Left ventricle myocardium inferior (tissue), 1 donor: Measurements from ENCODE around the gene HOXA2. TPM values are rescaled to one million over a fixed set of nuclear protein-coding genes. Genes with fewer than 3 reads are reported as not detected.

Experiments
- DNase-seq: peaks from one replicate; pipeline ENCODE4 v3.0.0-alpha.2; 2020
- H3K27ac ChIP-seq: fragments of 200-600 bp; replicated peaks from 2 replicates; pipeline ENCODE4 v1.8.0; 2021
- H3K27me3 ChIP-seq: fragments of 200-600 bp; 2 replicates; pipeline ENCODE4 v1.8.0; 2021; ENCODE audit warnings: low read depth
- H3K36me3 ChIP-seq: fragments of 200-600 bp; 2 replicates; pipeline ENCODE4 v1.8.0; 2021
- H3K4me1 ChIP-seq: fragments of 200-600 bp; 2 replicates; pipeline ENCODE4 v1.8.0; 2021
- H3K4me3 ChIP-seq: fragments of 200-600 bp; 2 replicates; pipeline ENCODE4 v1.8.0; 2021; ENCODE audit warnings: mild to moderate bottlenecking, moderate library complexity
- H3K9me3 ChIP-seq: fragments of 200-600 bp; replicated peaks from 2 replicates; pipeline ENCODE4 v1.8.0; 2021
- CTCF ChIP-seq: fragments of 200-600 bp; IDR thresholded peaks from 2 replicates; pipeline ENCODE4 v1.8.0; 2021; ENCODE audit warnings: antibody characterized with exemption, mild to moderate bottlenecking, borderline replicate concordance
- intact Hi-C: fragments of 100-400 bp; cut with micrococcal nuclease; formaldehyde crosslinking; loops from one replicate; pipeline ENCODE4 v1.11.0; 2022
- total RNA-seq: library from RNA; stranded (reverse); fragmentation: NEBNext Ultra II Directional; extraction: Animal tissue kit (Norgen Biotek cat#: 25700); gene quantifications from one replicate; pipeline ENCODE4 v1.2.1, GENCODE V29; 2021
- donor health status: DM: no; HTN: yes; CAD: no; lungs with severe emphysema.

The HOXA2 gene
- total RNA-seq, 1 donor from 2014 or later: not detected

DNA sequence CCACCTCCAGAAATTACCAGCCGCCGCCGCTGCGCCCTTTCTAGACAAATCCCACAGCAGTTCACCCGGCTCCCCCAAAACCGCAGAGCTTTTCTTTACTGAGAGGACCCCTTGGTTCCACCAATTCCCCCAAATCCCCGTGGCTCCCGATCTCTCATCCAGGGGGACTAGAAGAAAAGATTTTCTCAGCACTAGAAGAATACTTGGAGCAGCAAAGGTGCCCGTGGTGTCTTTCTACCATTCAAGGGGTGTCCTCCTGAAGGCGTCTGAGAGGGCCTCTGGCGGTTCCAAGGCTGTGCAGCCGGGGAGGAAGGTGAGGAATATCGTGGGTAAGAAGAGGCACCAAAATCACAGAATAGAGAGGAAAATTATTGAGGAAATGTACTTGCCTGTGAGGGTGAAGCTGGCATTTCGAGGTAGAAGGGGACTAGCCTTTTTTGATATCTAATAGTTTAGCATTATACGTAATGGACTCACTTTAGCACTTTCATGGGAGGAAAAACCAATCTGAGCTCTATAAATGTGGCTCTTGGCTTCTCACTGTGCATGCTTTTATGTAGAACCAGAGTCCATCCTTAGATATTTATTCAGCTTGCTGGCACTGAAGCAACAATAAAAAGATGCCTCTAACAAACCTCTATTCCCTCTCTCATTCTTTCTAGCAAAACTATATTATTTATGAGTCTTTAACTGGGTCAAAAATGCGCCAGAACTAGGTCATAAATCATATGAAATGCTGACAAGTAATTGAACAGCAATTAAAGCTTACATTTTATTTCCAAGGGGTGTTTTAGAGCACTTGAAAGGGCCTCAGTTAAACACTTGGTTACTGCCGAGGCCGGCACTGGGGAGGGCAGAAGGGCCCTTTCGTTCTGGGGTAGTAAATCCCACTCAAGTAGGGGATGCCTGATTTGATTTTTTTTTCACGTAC, 13.8 kb upstream of the HOXA2 start:
- Histone ChIP-seq H3K4me3 (peak overlapping the region; percentile 51), H3K4me1 (peaks cover 26% of the 10 kb centered on the region), H3K27ac (peak overlapping the region; percentile 63), H3K9me3 (no peaks in the 10 kb centered on the region), H3K36me3 (no peaks in the 10 kb centered on the region), H3K27me3 (peaks cover 97% of the 10 kb centered on the region)
- no peak for TF ChIP-seq CTCF
- DNase-seq: no peak
- intact Hi-C loops: no loop called here

DNA sequence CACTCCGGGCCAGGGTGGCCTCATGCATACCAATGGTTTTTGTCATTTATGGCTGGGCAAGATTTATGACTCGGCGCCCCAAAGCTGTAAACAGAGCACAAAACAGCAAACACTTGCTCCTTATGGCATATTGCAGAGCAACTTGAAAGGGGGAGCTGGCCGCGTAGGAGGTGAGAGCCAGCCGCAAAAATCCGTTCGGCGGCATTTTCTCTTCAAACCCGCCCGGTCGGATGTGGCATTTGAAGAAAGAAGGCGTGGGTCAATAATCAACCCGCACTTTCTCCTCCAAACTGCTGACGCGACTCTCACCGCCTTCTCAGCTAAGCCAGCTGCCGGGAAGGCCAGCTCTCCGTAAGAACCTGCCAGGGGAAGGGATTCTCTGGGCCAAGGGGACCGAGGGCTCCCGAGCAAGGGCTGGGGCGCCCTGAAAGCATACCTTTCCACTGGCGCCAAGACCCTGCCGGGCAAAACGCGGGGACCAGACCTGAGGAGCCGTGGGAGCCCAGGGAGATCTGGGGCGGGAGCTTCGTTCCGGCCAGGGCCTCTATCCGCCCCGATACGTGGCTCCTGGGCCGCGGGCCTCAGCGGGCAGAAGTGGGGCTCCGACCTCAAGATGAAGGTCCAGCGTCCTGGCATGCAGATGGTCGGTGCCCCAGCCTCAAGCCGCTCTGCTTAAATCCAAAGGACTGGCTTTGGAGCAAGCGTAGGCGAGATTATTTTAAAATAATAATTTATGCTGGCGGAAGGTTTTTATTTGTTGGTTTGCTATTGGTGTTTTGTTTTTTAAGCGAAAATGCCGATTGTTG, 12.9 kb upstream of the HOXA2 start:
- peaks cover 98% of the 10 kb centered on the region for H3K27me3 ChIP-seq
- intact Hi-C loops: no loop called here
- no peak for TF ChIP-seq CTCF

GRCh38 chr7:27114881-27115220, 12.4 kb upstream of the HOXA2 start:
- Histone ChIP-seq H3K4me1 (peaks cover 33% of the 10 kb centered on the region), H3K27ac (peak overlapping the region; percentile 63), H3K27me3 (peaks cover 98% of the 10 kb centered on the region), H3K9me3 (no peaks in the 10 kb centered on the region), H3K4me3 (peak overlapping the region; percentile 51), H3K36me3 (no peaks in the 10 kb centered on the region)
- TF ChIP-seq CTCF: no peak
- intact Hi-C loops: no loop called here
- no peak for DNase-seq

More for the DNA sequence above, 12.9 kb upstream of the HOXA2 start:
- H3K27ac ChIP-seq: peak overlapping the region; percentile 63
- no peaks in the 10 kb centered on the region for H3K36me3 ChIP-seq
- H3K9me3 ChIP-seq: no peaks in the 10 kb centered on the region
- H3K4me3 ChIP-seq: peak overlapping the region; percentile 51
- peaks cover 31% of the 10 kb centered on the region for H3K4me1 ChIP-seq
- DNase-seq: no peak

DNA sequence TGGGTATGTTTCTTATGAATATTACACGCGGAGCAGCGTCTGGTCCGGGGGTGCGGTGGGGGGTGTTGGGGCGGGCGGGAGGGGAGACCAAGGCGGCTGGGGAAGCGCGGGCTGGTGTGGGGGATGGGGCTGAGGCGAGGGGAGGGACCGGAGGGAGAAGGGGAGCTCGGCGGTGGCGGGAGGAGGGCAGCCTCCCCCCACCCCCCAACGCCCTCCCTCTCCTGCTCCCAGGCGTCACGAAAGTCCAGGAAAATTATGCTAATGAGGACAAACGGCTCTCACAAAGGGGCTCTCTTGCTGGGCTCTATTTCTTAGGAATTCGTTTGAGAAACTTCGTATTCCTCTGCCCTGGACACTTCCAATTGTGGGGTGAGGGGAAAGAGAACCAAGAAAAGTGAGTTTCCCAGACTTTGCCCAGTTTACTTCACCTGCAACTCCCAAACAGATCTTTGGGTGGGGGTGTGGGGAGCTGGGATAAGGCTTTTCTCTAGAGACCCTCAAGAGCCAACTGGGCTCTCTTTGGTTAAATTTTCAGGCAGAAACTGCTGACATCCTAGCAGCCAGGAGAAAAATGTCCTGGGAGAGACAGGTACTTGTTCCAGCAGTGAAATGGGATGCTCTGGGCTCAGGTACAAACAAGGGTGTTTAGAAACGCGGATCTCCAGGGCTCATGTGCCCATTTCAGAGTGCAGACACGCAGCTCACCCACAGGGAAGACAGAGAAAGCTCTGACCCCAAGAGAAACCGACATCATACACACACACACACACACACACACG, 11.7 kb upstream of the HOXA2 start:
- peak overlapping the region; percentile 56 for H3K4me3 ChIP-seq
- intact Hi-C loops: no loop called here
- peaks cover 98% of the 10 kb centered on the region for H3K27me3 ChIP-seq
- DNase-seq: no peak
- no peaks in the 10 kb centered on the region for H3K9me3 ChIP-seq
- peak overlapping the region; percentile 58 for H3K27ac ChIP-seq
- H3K36me3 ChIP-seq: no peaks in the 10 kb centered on the region
- peaks cover 33% of the 10 kb centered on the region for H3K4me1 ChIP-seq
- TF ChIP-seq CTCF: no peak
